COLO668 (cell line): ENCODE data around the gene UTS2R.

Experiments
- DNase-seq: peaks from one replicate; lab custom pipeline; 2025; ENCODE audit not compliant: unreplicated experiment; lab: John Stamatoyannopoulos, UW

The UTS2R gene

DNA sequence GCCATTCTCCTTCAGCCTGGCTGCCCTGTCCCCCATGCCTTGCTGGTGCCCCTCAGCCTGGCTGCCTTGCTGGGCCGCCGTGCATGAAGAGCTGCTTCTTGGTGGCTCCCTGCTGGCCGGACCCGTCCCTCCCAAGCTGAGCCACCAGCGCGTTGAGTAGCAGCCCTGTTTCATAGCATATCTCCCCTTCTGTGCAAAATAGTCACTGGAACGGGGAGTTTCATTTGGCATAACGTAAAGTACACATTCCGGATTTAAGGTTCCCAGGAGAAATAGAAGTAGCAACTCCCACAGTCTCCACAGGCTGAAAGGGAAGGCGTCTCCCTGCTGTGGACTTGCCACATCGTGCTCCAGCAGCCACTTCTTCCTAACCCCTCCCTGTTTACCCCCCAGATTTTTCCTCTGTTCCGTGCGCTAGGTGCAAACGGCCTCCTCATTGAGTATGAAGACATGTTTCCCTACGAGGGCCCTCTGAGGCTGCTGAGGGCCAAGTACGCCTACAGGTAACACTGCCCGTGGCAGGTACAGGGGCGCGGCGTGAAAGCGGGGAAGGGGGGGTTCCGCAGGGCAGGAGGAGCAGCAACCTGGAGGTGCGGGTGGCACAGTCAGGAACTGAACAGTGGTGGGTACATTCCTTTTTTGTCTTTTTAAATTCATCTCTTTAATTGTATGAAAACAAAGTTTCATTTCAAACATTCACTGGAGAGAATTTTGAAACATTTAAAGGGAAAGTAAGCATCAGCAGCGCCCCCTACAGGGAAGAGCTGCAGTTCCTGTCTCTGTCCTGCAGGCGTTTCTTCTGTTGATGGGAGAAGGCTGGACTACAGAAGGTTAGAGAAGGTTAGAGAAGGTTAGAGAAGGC, 52.7 kb downstream of the UTS2R start:
- peak; percentile 50 for DNase-seq

DNA sequence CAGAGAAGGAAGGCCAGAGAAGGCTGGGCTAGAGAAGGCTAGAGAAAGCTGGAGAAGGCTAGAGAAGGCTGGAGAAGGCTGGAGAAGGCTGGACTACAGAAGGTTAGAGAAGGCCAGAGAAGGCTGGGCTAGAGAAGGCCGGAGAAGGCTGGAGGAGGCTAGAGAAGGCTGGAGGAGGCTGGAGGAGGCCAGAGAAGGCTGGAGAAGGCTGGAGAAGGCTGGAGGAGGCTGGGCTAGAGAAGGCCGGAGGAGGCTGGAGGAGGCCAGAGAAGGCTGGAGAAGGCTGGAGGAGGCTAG, 53.2 kb downstream of the UTS2R start:
- DNase-seq, result no peak
